Ishikawa (cell line): ENCODE data around the gene VWA3B.

ENCODE experiments used
- CEBPB ChIP-seq: IDR thresholded peaks from 2 replicates; pipeline ENCODE4 v1.6.1; 2012
- CREB1 ChIP-seq: IDR thresholded peaks from 2 replicates; pipeline ENCODE4 v1.6.1; 2012; ENCODE audit warnings: low read depth
- EGR1 ChIP-seq: IDR thresholded peaks from 2 replicates; pipeline ENCODE4 v1.6.1; 2012
- EP300 ChIP-seq: IDR thresholded peaks from 2 replicates; pipeline ENCODE4 v1.6.1; 2012; ENCODE audit warnings: borderline replicate concordance
- FOXM1 ChIP-seq: IDR thresholded peaks from 2 replicates; pipeline ENCODE4 v1.6.1; 2012; ENCODE audit warnings: low read depth, borderline replicate concordance
- NFIC ChIP-seq: IDR thresholded peaks from 2 replicates; pipeline ENCODE4 v1.6.1; 2012
- RAD21 ChIP-seq: IDR thresholded peaks from 2 replicates; pipeline ENCODE4 v1.6.1; 2012; ENCODE audit warnings: low read depth
- TAF1 ChIP-seq: IDR thresholded peaks from 2 replicates; pipeline ENCODE4 v1.6.1; 2012; ENCODE audit warnings: low read depth, mild to moderate bottlenecking
- TCF12 ChIP-seq: IDR thresholded peaks from 2 replicates; pipeline ENCODE4 v1.6.1; 2012; ENCODE audit warnings: low read depth
- TEAD4 ChIP-seq: IDR thresholded peaks from 2 replicates; pipeline ENCODE4 v1.6.1; 2012
- USF1 ChIP-seq: IDR thresholded peaks from 2 replicates; pipeline ENCODE4 v1.6.1; 2012
- YY1 ChIP-seq: IDR thresholded peaks from 2 replicates; pipeline ENCODE4 v1.6.1; 2012; ENCODE audit warnings: low read depth
- ZBTB7A ChIP-seq: IDR thresholded peaks from 2 replicates; pipeline ENCODE4 v1.6.1; 2012; ENCODE audit warnings: low read depth
- TF ChIP-seq, protein P1 (sequence below): IDR thresholded peaks from 2 replicates; pipeline ENCODE4 v1.6.1; 2012
- TF ChIP-seq, protein P2 (sequence below): IDR thresholded peaks from 2 replicates; pipeline ENCODE4 v1.6.1; 2012; ENCODE audit warnings: low read depth, mild to moderate bottlenecking

Gene VWA3B

GRCh38 chr2:98294711-98295110 is 207.7 kb downstream of the VWA3B start:
- TF ChIP-seq FOXM1 (no peak), EGR1 (no peak), NFIC (no peak), USF1 (no peak), EP300 (no peak), TEAD4 (no peak), CREB1 (no peak), TCF12 (no peak), TAF1 (no peak), YY1 (no peak), ZBTB7A (no peak), CEBPB (no peak), RAD21 (no peak)
- TF ChIP-seq, protein P1, sequence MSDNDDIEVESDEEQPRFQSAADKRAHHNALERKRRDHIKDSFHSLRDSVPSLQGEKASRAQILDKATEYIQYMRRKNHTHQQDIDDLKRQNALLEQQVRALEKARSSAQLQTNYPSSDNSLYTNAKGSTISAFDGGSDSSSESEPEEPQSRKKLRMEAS, result no peak
- TF ChIP-seq, protein P2, sequence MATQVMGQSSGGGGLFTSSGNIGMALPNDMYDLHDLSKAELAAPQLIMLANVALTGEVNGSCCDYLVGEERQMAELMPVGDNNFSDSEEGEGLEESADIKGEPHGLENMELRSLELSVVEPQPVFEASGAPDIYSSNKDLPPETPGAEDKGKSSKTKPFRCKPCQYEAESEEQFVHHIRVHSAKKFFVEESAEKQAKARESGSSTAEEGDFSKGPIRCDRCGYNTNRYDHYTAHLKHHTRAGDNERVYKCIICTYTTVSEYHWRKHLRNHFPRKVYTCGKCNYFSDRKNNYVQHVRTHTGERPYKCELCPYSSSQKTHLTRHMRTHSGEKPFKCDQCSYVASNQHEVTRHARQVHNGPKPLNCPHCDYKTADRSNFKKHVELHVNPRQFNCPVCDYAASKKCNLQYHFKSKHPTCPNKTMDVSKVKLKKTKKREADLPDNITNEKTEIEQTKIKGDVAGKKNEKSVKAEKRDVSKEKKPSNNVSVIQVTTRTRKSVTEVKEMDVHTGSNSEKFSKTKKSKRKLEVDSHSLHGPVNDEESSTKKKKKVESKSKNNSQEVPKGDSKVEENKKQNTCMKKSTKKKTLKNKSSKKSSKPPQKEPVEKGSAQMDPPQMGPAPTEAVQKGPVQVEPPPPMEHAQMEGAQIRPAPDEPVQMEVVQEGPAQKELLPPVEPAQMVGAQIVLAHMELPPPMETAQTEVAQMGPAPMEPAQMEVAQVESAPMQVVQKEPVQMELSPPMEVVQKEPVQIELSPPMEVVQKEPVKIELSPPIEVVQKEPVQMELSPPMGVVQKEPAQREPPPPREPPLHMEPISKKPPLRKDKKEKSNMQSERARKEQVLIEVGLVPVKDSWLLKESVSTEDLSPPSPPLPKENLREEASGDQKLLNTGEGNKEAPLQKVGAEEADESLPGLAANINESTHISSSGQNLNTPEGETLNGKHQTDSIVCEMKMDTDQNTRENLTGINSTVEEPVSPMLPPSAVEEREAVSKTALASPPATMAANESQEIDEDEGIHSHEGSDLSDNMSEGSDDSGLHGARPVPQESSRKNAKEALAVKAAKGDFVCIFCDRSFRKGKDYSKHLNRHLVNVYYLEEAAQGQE, result no peak

GRCh38 chr2:98295275-98295674 is 208.3 kb downstream of the VWA3B start:
- TF ChIP-seq, protein P1, result no peak
- TF ChIP-seq YY1 (no peak), CREB1 (no peak), ZBTB7A (no peak), NFIC (no peak), EP300 (no peak), TEAD4 (no peak), CEBPB (no peak), RAD21 (no peak), EGR1 (no peak), TAF1 (no peak), TCF12 (no peak), FOXM1 (no peak), USF1 (no peak)
- TF ChIP-seq, protein P2, result no peak

GRCh38 chr2:98295721-98296414 is 208.9 kb downstream of the VWA3B start:
- TF ChIP-seq CEBPB (no peak), NFIC (no peak), TEAD4 (no peak), USF1 (no peak), EP300 (no peak), FOXM1 (no peak), RAD21 (no peak; the same call in 1 of the 2 replicates), TAF1 (no peak), YY1 (no peak), CREB1 (no peak), ZBTB7A (no peak), TCF12 (no peak), EGR1 (no peak)
- TF ChIP-seq, protein P1, result no peak
- TF ChIP-seq, protein P2, result no peak
